ENCODE data around the gene RASSF7.

The RASSF7 gene

GRCh38 chr11:595400-595799 lies 34.6 kb downstream of the RASSF7 start:
- Histone ChIP-seq H3K4me2 (ENCODE audit: low read length) (no peak overlapping the region), H3K4me1 (ENCODE audit: insufficient read depth, low read length, severe bottlenecking) (no peaks in the 10 kb centered on the region), H3K27ac (ENCODE audit: low read depth, low read length, poor library complexity, severe bottlenecking) (no peak overlapping the region), H3F3A (ENCODE audit: insufficient read depth, low read length) (no peaks in the 10 kb centered on the region), H3K9me2 (ENCODE audit: low read depth, low read length) (no peaks in the 10 kb centered on the region), H3K36me3 (ENCODE audit: insufficient read depth, low read length) (peaks cover 88% of the 10 kb centered on the region), H3K4me3 (ENCODE audit: low read depth, low read length, poor library complexity, severe bottlenecking) (no peak overlapping the region), H3K9me3 (ENCODE audit: low read length) (no peaks in the 10 kb centered on the region), H3K27me3 (ENCODE audit: insufficient read depth, low read length) (no peaks in the 10 kb centered on the region), H3K79me2 (ENCODE audit: insufficient read depth, low read length) (no peaks in the 10 kb centered on the region), H4K20me1 (ENCODE audit: insufficient read depth, low read length) (no peaks in the 10 kb centered on the region), H2AFZ (ENCODE audit: low read length) (no peak overlapping the region), H3K9ac (ENCODE audit: low read length) (no peak overlapping the region)
- TF ChIP-seq CTCF (IDR thresholded peaks at IDR 0.05; ENCODE audit: low read length) (no peak), EZH2 (IDR thresholded peaks at IDR 0.05; ENCODE audit: borderline replicate concordance, low read length) (no peak)

- H3K4me2 ChIP-seq (ENCODE audit: low read length) = no peak overlapping the region
- peaks cover 85% of the 10 kb centered on the region for H3K36me3 ChIP-seq (ENCODE audit: insufficient read depth, low read length)
- no peaks in the 10 kb centered on the region for H3K27me3 ChIP-seq (ENCODE audit: insufficient read depth, low read length)
- H3F3A ChIP-seq (ENCODE audit: insufficient read depth, low read length) = no peaks in the 10 kb centered on the region
- no peak for TF ChIP-seq EZH2 (IDR thresholded peaks at IDR 0.05; ENCODE audit: borderline replicate concordance, low read length)
- no peak for TF ChIP-seq CTCF (IDR thresholded peaks at IDR 0.05; ENCODE audit: low read length)
- H3K9ac ChIP-seq (ENCODE audit: low read length) = no peak overlapping the region
- no peaks in the 10 kb centered on the region for H3K9me2 ChIP-seq (ENCODE audit: low read depth, low read length)
- H3K9me3 ChIP-seq (ENCODE audit: low read length) = no peaks in the 10 kb centered on the region
- H3K4me3 ChIP-seq (ENCODE audit: low read depth, low read length, poor library complexity, severe bottlenecking) = no peak overlapping the region
- H3K27ac ChIP-seq (ENCODE audit: low read depth, low read length, poor library complexity, severe bottlenecking) = no peak overlapping the region
- H4K20me1 ChIP-seq (ENCODE audit: insufficient read depth, low read length) = no peaks in the 10 kb centered on the region
- H3K4me1 ChIP-seq (ENCODE audit: insufficient read depth, low read length, severe bottlenecking) = no peaks in the 10 kb centered on the region
- no peak overlapping the region for H2AFZ ChIP-seq (ENCODE audit: low read length)
- H3K79me2 ChIP-seq (ENCODE audit: insufficient read depth, low read length) = no peaks in the 10 kb centered on the region
Measured at GRCh38 chr11:596374-596773, 35.6 kb downstream of the RASSF7 start.

- no peak overlapping the region for H3K4me2 ChIP-seq (ENCODE audit: low read length)
- H3K4me3 ChIP-seq (ENCODE audit: low read depth, low read length, poor library complexity, severe bottlenecking) = no peak overlapping the region
- no peaks in the 10 kb centered on the region for H3K9me3 ChIP-seq (ENCODE audit: low read length)
- H3K79me2 ChIP-seq (ENCODE audit: insufficient read depth, low read length) = no peaks in the 10 kb centered on the region
- H4K20me1 ChIP-seq (ENCODE audit: insufficient read depth, low read length) = no peaks in the 10 kb centered on the region
- no peaks in the 10 kb centered on the region for H3K27me3 ChIP-seq (ENCODE audit: insufficient read depth, low read length)
- H3K36me3 ChIP-seq (ENCODE audit: insufficient read depth, low read length) = peaks cover 88% of the 10 kb centered on the region
- no peaks in the 10 kb centered on the region for H3K4me1 ChIP-seq (ENCODE audit: insufficient read depth, low read length, severe bottlenecking)
- H3K9ac ChIP-seq (ENCODE audit: low read length) = no peak overlapping the region
- no peaks in the 10 kb centered on the region for H3F3A ChIP-seq (ENCODE audit: insufficient read depth, low read length)
- H3K9me2 ChIP-seq (ENCODE audit: low read depth, low read length) = no peaks in the 10 kb centered on the region
- H3K27ac ChIP-seq (ENCODE audit: low read depth, low read length, poor library complexity, severe bottlenecking) = no peak overlapping the region
- no peak overlapping the region for H2AFZ ChIP-seq (ENCODE audit: low read length)
- TF ChIP-seq EZH2 (IDR thresholded peaks at IDR 0.05; ENCODE audit: borderline replicate concordance, low read length) (no peak), CTCF (IDR thresholded peaks at IDR 0.05; ENCODE audit: low read length) (peak; percentile 24; the same call in 1 of the 2 replicates)
Measured at GRCh38 chr11:597166-597725, 36.5 kb downstream of the RASSF7 start.
